Right lobe of liver (tissue), 4 donors: Measurements from ENCODE around the gene P2RY8.
"Not testable (repeated sequence)": the region's sequence is repeated elsewhere in the genome, so short reads cannot be mapped to it uniquely, and the experiment has no call there.

Experiments
- CTCF ChIP-seq, 4 donors: fragments of 200-600 bp in 3 of 4; fragments of 450-650 bp in 1 of 4; IDR thresholded peaks; one replicate each; pipeline versions ENCODE4 v1.5.1 to v1.8.0; 2016 to 2022; ENCODE audit warnings: antibody characterized with exemption in 4 of 4, mild to moderate bottlenecking in 2 of 4
- POLR2A ChIP-seq: fragments of 450-650 bp; IDR thresholded peaks from one replicate; pipeline ENCODE4 v1.6.1; 2017; ENCODE audit warnings: antibody characterized with exemption, mild to moderate bottlenecking
- donor health status: DM: no; HTN: no; CAD: no.
- donor health status: DM: no; HTN: no; CAD: no.
- donor health status: DM: no; HTN: yes; CAD: no.

GRCh38 chrX:1474593-1474992 is 62.4 kb downstream of the P2RY8 start:
- TF ChIP-seq CTCF (IDR thresholded peaks at IDR 0.05); POLR2A: not testable (repeated sequence)
